ENCODE results near the gene POTEG.
"Not testable (repeated sequence)": the region's sequence is repeated elsewhere in the genome, so short reads cannot be mapped to it uniquely, and the experiment has no call there.

POTEG gene

GRCh38 chr14:19434241-19434640 lies at the start of gene POTEG:
POTEG (minus strand) TSS chr14:19434341; CDS start chr14:19434289, 52 bp downstream.
- not testable (repeated sequence) for DNase-seq

GRCh38 chr14:19482093-19482492 lies 48.0 kb upstream of the POTEG start:
- not testable (repeated sequence) for DNase-seq

GRCh38 chr14:19481421-19481820 lies 47.3 kb upstream of the POTEG start:
- not testable (repeated sequence) for DNase-seq

- not testable (repeated sequence) for DNase-seq
Measured at GRCh38 chr14:19480491-19480890, 46.4 kb upstream of the POTEG start.

DNA sequence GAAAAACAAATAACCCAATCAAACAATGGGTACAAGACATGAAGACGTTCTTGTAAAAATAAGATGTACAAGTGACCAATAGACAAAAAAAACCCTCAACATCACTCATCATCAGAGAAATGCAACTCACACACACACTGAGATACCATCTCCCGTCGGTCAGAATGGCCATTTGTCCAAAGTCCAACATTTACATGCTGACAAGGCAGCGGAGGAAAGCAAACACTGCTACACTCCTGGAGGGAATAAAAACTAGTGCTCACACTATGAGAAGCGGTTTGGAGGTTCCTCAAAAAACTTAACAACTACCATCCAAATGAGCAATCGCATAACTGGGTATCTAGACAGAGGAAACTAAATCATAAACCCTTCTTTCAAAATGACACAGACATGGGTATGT lies 11.6 kb upstream of the POTEG start:
- DNase-seq: not testable (repeated sequence)

GRCh38 chr14:19439826-19440225 lies 5.7 kb upstream of the POTEG start:
- DNase-seq: not testable (repeated sequence)

GRCh38 chr14:19439219-19439618 lies 5.1 kb upstream of the POTEG start:
- not testable (repeated sequence) for DNase-seq

DNA sequence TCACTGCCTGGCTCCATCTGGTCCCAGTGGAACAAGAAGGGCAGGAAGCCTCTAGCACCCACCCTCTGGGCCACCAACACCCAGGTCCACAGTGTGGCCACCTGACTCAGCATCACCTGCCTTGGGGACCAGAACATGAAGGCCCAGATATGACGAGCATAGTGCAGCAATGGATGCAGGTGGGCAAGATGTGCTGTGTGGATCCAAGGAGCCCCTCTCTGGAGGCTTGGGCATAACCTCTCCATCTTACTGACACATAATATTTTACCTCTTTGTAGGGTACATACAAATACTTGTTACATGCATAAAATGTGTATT lies 2.9 kb upstream of the POTEG start:
- not testable (repeated sequence) for DNase-seq

GRCh38 chr14:19436311-19437125 lies 2.4 kb upstream of the POTEG start:
- DNase-seq: not testable (repeated sequence)

DNA sequence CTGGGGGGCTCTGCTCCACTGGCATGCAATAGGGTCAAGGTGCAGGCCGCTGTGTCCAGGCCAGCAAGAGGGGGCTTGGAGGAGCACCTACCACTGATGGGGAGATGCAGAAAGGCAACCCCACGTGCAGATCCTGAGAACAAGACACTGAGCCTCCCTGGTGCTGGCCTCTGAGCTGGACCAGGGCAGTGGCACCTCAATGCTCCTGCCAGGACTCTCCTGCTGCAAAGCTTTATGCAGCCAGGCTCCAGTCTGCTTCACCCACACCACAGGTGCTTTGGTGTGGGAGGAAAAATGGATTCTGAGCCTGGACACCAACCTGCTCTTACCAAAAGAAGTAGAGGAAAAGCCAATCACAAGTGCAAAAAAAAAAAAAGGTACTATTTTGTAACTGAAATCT lies 1.7 kb upstream of the POTEG start:
- not testable (repeated sequence) for DNase-seq

- DNase-seq: not testable (repeated sequence)
Measured at GRCh38 chr14:19434891-19435290, 750 bp upstream of the POTEG start.

- DNase-seq: not testable (repeated sequence)
Measured at GRCh38 chr14:19433765-19434164, 376 bp downstream of the POTEG start.

GRCh38 chr14:19408519-19408918 lies 25.6 kb downstream of the POTEG start:
- DNase-seq: not testable (repeated sequence)

DNA sequence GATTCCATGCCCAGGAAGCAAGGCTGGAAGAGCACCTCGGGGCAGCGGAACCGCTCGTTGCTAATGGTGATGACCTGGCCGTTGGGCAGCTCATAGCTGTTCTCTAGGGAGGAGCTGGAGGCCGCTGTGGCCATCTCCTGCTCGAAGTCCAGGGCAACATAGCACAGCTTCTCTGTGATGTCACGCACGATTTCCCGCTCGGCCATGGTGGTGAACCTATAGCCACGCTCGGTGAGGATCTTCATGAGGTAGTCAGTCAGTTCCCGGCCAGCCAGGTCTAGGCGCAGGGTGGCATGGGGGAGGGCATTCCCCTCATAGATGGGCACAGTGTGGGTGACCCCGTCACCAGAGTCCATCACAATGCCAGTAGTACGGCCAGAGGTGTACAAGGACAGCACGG lies 32.0 kb downstream of the POTEG start:
- not testable (repeated sequence) for DNase-seq

GRCh38 chr14:19394727-19395126 lies 39.4 kb downstream of the POTEG start:
- DNase-seq: not testable (repeated sequence)

DNA sequence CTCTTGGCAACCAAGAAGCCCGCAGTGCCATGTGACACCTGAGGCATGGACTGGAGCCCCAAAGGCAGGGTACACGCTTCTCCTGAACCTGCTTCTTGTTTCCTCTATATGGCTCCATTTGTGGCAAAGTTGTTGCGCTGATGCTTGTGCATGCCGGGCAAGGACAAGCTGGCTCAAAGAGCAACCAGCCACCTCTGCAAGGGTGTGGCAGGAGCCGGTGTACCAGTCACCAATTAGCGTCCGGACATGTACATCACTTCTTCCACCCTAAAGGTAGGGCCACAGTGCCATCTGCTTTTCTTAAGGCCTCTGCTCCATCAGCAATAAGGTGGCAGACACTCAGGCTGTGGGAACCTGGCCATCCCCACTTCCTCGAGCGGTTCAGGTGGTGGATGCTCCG lies 43.9 kb downstream of the POTEG start:
- DNase-seq: peak in 1 of 2 donors; percentile 11

DNA sequence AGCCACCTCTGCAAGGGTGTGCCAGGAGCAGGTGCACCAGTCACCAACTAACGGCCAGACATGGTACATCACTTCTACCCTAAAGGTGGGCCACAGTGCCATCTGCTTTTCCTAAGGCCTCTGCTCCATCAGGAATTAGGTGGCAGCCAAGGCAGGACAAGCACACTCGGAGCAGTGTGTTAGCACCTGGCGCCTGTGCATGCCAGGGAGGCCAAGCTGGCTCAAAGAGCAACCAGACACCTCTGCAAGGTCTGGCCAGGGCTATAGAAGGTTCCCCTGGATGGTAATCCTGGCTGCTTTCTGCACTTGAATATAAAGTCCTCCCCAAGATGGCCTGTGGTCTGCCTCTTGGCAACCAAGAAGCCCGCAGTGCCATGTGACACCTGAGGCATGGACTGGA lies 45.4 kb downstream of the POTEG start:
- peak in 1 of 2 donors; percentile 11 for DNase-seq

DNA sequence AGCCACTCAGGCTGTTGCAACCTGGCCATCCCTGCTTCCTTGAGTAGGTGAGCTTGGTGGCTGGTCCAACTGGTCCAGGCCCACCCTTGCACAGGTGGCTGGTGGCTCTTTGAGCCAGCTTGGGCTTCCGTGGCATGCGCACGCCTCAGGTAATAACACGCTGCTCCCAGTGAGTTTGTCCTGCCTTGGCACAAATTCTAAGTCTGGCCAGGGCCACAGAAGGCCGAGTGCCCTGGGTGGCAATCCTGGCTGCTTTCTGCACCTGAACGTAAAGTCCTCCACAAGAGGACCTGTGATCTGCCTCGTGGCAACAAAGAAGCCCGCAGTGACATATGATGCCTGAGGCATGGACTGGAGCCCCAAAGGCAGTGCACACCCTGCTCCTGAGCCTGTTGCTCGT lies 47.1 kb downstream of the POTEG start:
- peak in 1 of 2 donors; percentile 10 for DNase-seq

- peak in 1 of 2 donors; percentile 11 for DNase-seq
Measured at GRCh38 chr14:19386309-19386708, 47.8 kb downstream of the POTEG start.

- not testable (repeated sequence) for DNase-seq
Measured at GRCh38 chr14:19384088-19384781, 49.9 kb downstream of the POTEG start.

DNA sequence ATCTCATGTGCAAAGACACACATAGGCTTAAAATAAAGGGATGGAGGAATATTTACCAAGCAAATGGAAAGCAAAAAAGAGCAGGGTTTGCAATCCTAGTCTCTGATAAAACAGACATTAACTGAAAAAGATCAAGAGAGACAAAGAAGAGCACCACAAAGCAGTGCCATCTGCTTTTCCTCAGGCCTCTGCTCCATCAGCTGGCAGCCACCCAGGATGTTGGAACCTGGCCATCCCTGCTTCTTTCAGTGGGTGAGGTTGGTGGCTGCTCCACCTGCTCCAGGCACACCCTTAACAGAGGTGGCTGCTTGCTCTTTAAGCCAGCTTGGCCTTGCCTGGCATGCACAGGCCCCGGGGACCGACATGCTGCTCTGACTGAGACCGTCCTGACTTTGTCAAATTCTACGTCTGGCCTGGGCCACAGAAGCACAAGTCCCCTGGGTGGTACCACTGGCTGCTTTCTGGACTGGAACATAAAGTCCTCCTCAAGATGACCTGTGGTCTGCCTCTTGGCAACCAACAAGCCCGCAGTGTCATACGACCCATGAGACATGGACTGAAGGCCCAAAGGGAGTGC lies 51.0 kb downstream of the POTEG start:
- DNase-seq: not testable (repeated sequence)

GRCh38 chr14:19380137-19380536 lies 54.0 kb downstream of the POTEG start:
- DNase-seq: not testable (repeated sequence)

DNA sequence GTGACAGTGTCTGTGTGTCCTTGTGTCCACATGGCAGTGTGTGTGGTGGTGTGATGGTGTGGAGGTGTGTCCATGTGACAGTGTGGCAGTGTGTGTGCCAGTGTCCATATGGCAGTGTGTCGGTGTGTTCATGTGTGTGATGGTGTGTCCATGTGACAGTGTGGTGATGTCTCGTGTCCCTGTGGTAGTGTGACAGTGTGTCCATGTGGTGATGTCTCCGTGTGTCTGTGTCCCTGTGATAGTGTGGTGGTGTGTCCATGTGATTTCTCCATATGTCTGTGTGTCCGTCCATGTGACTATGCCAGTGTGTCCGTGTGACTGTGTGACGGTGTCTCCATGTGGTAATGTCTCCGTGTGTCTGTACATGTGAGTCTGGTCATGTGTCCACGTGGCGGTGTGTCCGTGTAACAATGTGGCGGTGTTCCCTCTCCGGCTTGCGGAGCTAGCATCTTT lies 59.7 kb downstream of the POTEG start:
- peak in 1 of 2 donors; percentile 11 for DNase-seq

All from CD4-positive, alpha-beta T cell treated with Interleukin-4 for 1 hour (primary cell).